Adrenal gland (tissue), 12 donors: ENCODE results near the gene BORCS6. TPM values are rescaled to one million over a fixed set of nuclear protein-coding genes. Genes with fewer than 3 reads are reported as not detected.
A peak's percentile ranks its signal among the peaks of the same experiment; 100 is the strongest.

Experiments used
- DNase-seq, 7 donors: peaks; one replicate each; pipeline ENCODE4 v3.0.0-alpha.2; 2019 to 2020
- H3K27ac ChIP-seq, 5 donors: fragments of 200-600 bp; sonication (generic) in 4 of 5; 1 replicate in 3 of 5; 2 replicates in 2 of 5; pipeline versions ENCODE4 v1.5.1 to v1.8.0; 2016 to 2020; ENCODE audit warnings: mild to moderate bottlenecking in 1 of 5
- H3K27me3 ChIP-seq: fragments of 200-600 bp; 2 replicates; pipeline ENCODE4 v1.8.0; 2021
- H3K36me3 ChIP-seq, 2 donors: fragments of 200-600 bp; replicated peaks in 1 of 2; 1 replicate in 1 of 2; 2 replicates in 1 of 2; pipeline versions ENCODE4 v1.5.1 to v1.8.0; 2018 to 2022
- H3K4me1 ChIP-seq, 2 donors: fragments of 200-600 bp; replicated peaks in 1 of 2; 1 replicate in 1 of 2; 2 replicates in 1 of 2; pipeline versions ENCODE4 v1.5.1 to v1.8.0; 2018 to 2021
- H3K4me3 ChIP-seq, 4 donors: fragments of 200-600 bp; sonication (generic) in 3 of 4; one replicate each; pipeline ENCODE4 v1.5.1; 2016 to 2018
- H3K9me3 ChIP-seq, 3 donors: fragments of 200-600 bp; sonication (generic) in 1 of 3; replicated peaks in 1 of 3; 1 replicate in 2 of 3; 2 replicates in 1 of 3; pipeline versions ENCODE4 v1.5.1 to v1.8.0; 2016 to 2021
- POLR2A ChIP-seq, 2 donors: fragments of 450-650 bp; IDR thresholded peaks; one replicate each; pipeline ENCODE4 v1.6.1; 2017; ENCODE audit warnings: antibody characterized with exemption in 2 of 2, mild to moderate bottlenecking in 2 of 2, moderate library complexity in 1 of 2
- WGBS, 4 donors: extraction: QIAGEN DNeasy Blood & Tissue Kit in 2 of 4; methylation state at CpG; one replicate each; pipeline versions ENCODE4 v1.1.5 to v1.1.7; 2013 to 2017; 5-methylcytosine and 5-hydroxymethylcytosine counted together
- intact Hi-C, 2 donors: fragments of 100-400 bp; cut with DNase I; formaldehyde crosslinking; loops; one replicate each; pipeline versions ENCODE4 v1.14.1 to v1.15.0; 2022 to 2023
- polyA plus RNA-seq, 3 donors: library from polyadenylated mRNA; stranded (reverse); fragments of 200-250 nt in 2 of 3; fragments of 350-450 nt in 1 of 3; fragmentation: Illumina TruSeq in 1 of 3; extraction: RNeasy Lipid Tissue Mini Kit (QIAGEN cat#74804) in 1 of 3; gene quantifications; one replicate each; pipeline ENCODE4 v1.2.3, GENCODE V29; 2013 to 2014
- total RNA-seq, 9 donors: library from RNA; depleted of rRNA in 4 of 9; stranded (reverse); fragments of >200 nt in 4 of 9; fragments of 120-200 nt in 1 of 9; fragmentation: NEBNext Ultra II Directional in 1 of 9; extraction: Animal tissue kit (Norgen Biotek cat#: 25700) in 1 of 9; gene quantifications; one replicate each; pipeline versions ENCODE4 v1.1.0 to v1.2.4, GENCODE V29; 2013 to 2023
- TF ChIP-seq, protein P1 (sequence below), 6 experiments: fragments of 450-650 bp in 4 of 6; fragments of 200-600 bp in 2 of 6; sonication (generic) in 1 of 6; IDR thresholded peaks; 1 replicate in 5 of 6; 2 replicates in 1 of 6; pipeline versions ENCODE4 v1.5.1 to v1.8.0; 2016 to 2021; ENCODE audit warnings: antibody characterized with exemption in 6 of 6, mild to moderate bottlenecking in 2 of 6, moderate library complexity in 1 of 6
- donor health status: healthy with polysubstance abuse.
- donor health status: Bipolar disorder and iron deficiency.
- donor health status: DM: yes; HTN: yes; CAD: no.
- donor health status: DM: no; HTN: no; CAD: no.
- donor health status: DM: no; HTN: no; CAD: no.
- donor health status: DM: yes; HTN: yes; CAD: no.

The BORCS6 gene
- total and polyA plus RNA-seq, 12 donors = 3.3 to 29.7 (median 12.3) TPM

GRCh38 chr17:8144401-8145231, 45.4 kb downstream of the BORCS6 start:
- H3K4me1 ChIP-seq = peaks cover 0 to 19% of the 10 kb centered on the region in 2 donors
- DNase-seq = peak in 2 of 7 donors; percentile 39 to 57
- TF ChIP-seq POLR2A (IDR thresholded peaks at IDR 0.05) = no peak
- TF ChIP-seq, protein P1, sequence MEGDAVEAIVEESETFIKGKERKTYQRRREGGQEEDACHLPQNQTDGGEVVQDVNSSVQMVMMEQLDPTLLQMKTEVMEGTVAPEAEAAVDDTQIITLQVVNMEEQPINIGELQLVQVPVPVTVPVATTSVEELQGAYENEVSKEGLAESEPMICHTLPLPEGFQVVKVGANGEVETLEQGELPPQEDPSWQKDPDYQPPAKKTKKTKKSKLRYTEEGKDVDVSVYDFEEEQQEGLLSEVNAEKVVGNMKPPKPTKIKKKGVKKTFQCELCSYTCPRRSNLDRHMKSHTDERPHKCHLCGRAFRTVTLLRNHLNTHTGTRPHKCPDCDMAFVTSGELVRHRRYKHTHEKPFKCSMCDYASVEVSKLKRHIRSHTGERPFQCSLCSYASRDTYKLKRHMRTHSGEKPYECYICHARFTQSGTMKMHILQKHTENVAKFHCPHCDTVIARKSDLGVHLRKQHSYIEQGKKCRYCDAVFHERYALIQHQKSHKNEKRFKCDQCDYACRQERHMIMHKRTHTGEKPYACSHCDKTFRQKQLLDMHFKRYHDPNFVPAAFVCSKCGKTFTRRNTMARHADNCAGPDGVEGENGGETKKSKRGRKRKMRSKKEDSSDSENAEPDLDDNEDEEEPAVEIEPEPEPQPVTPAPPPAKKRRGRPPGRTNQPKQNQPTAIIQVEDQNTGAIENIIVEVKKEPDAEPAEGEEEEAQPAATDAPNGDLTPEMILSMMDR (IDR thresholded peaks at IDR 0.05) = no peak
- no peaks in the 10 kb centered on the region for H3K9me3 ChIP-seq
- no peak overlapping the region for H3K4me3 ChIP-seq
- peak overlapping the region in 2 of 5 donors; percentile 4 to 34 for H3K27ac ChIP-seq
- WGBS, 4 donors = 63 to 88% (median 83%) methylated on average over 3 to 15 of the region's 15 CpGs
- intact Hi-C loops = no loop called here
- no peaks in the 10 kb centered on the region for H3K27me3 ChIP-seq
- peaks cover 0 to 100% of the 10 kb centered on the region in 2 donors for H3K36me3 ChIP-seq

DNA sequence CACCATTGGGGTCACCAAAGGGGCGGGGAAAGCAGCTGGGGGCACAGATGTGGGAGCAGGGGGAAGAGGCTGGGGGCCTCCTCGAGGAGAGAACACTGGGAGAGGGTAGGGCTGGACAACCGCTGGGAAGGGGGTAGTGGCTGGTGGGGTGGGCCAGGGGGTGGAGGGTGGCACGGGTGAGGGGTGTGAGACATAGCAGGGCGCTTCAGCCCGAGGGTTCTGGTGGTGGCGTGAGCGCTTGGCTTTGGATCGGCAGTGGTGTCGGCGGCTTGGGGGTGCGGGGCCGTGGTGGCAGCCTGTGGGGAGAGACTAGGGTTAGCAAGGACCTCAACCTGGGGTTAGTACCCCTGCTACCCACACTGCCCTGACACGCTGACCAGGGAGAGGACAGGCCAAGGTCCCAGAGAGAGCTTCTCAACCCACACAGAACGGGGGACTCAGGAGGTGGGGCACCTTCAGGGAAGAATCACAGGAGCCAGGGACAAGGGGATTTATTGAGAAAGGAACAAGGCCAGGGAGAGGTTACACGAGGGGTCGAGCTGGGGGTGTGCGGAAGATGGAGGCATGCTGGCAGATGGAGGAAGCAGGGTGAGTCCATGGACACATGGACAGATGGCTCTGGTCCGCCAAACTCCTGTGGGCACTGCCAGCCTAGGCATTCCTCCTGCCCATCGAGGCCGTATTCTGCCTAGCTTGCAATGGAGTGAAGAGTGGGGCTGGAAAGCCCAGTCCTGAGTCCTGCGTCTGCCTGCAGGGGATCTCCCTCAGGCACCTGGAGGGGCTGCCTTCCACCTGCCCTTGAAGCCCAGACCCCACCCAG, 46.2 kb downstream of the BORCS6 start:
- Histone ChIP-seq H3K36me3 (peaks cover 0 to 95% of the 10 kb centered on the region in 2 donors), H3K27me3 (no peaks in the 10 kb centered on the region), H3K4me3 (no peak overlapping the region), H3K9me3 (no peaks in the 10 kb centered on the region), H3K4me1 (peaks cover 0 to 24% of the 10 kb centered on the region in 2 donors), H3K27ac (peak overlapping the region in 3 of 5 donors; percentile 4 to 34 (median 31))
- no peak for TF ChIP-seq POLR2A (IDR thresholded peaks at IDR 0.05)
- TF ChIP-seq, protein P1 (IDR thresholded peaks at IDR 0.05) = no peak
- intact Hi-C loops = no loop called here
- DNase-seq = peak in 1 of 7 donors; percentile 59
- WGBS, 4 donors = 83 to 88% (median 86%) methylated on average over 18 to 22 of the region's 22 CpGs

DNA sequence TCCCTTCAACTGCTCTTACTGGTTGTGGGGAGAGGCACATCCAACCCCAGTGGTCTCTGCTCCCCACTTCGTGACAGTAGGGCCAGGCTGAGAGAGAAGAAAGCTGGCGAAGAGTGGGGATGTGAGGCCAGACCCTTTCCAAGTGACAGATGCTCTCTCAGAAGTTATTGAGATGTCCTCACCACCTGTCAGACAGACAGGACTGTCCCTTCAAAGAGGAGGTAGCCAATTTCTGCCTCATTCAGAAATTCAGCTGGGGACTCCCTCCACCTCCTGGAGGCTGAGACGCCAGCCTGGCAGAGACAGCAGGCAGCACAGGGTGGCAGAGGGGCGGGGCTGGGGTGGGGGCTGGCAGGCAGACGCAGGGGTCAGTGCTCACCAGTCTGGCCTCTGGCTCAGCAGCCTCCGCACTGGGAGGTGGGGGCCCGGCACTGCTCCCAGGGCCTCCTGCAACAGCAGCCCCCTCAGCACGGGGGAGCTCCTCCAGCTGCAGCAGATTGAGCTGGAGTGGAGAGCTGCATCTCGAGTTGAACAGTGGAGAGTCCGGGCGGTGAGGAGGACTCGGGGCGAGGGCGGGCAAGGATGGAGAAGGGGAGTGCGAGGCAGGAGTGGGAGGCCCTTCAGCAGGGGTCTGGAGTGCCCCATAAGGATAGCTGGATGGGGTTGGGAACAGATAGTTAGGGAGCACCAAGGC, 46.9 kb downstream of the BORCS6 start:
- no peak for TF ChIP-seq POLR2A (IDR thresholded peaks at IDR 0.05)
- TF ChIP-seq, protein P1 (IDR thresholded peaks at IDR 0.05) = no peak
- DNase-seq = peak in 2 of 7 donors; percentile 26 to 55
- intact Hi-C loops = no loop called here
- Histone ChIP-seq H3K27ac (peak overlapping the region in 3 of 5 donors; percentile 4 to 34 (median 31)), H3K27me3 (no peaks in the 10 kb centered on the region), H3K36me3 (peaks cover 0 to 88% of the 10 kb centered on the region in 2 donors), H3K9me3 (no peaks in the 10 kb centered on the region), H3K4me3 (no peak overlapping the region), H3K4me1 (peaks cover 0 to 29% of the 10 kb centered on the region in 2 donors)
- 76 to 86% (median 81%) methylated on average over 10 to 15 of the region's 15 CpGs for WGBS, 4 donors
